Measurements from ENCODE around the gene RAD9B. TPM values are rescaled to one million over a fixed set of nuclear protein-coding genes. Genes with fewer than 3 reads are reported as not detected.
"Not testable (repeated sequence)": the region's sequence is repeated elsewhere in the genome, so short reads cannot be mapped to it uniquely, and the experiment has no call there.

RAD9B gene
- total RNA-seq, 1 experiment from 2014 or later: 0.40 TPM

DNA sequence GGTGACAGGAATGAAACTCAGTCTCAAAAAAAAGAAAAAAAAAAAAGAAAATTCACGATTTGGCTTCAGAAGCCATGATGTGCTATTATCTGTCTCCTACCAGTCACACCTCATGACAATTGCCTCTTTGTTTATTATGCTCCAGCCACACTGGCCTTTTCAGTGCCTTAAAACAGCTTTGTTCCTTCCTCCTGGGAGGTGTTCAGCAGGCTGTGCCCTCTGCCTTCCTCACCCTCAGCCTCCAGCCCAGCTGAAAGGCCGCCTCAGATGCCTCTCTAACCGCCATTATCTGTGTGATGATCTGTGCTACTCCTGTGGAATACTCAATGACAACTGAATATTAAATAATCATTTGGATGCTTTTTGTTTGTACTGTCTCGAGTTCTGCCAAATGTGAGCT lies 43.4 kb upstream of the RAD9B start:
- TF ChIP-seq, protein P1, sequence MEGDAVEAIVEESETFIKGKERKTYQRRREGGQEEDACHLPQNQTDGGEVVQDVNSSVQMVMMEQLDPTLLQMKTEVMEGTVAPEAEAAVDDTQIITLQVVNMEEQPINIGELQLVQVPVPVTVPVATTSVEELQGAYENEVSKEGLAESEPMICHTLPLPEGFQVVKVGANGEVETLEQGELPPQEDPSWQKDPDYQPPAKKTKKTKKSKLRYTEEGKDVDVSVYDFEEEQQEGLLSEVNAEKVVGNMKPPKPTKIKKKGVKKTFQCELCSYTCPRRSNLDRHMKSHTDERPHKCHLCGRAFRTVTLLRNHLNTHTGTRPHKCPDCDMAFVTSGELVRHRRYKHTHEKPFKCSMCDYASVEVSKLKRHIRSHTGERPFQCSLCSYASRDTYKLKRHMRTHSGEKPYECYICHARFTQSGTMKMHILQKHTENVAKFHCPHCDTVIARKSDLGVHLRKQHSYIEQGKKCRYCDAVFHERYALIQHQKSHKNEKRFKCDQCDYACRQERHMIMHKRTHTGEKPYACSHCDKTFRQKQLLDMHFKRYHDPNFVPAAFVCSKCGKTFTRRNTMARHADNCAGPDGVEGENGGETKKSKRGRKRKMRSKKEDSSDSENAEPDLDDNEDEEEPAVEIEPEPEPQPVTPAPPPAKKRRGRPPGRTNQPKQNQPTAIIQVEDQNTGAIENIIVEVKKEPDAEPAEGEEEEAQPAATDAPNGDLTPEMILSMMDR (conservative IDR thresholded peaks at IDR 0.05; ENCODE audit: low read depth, low read length): no peak
- TF ChIP-seq EZH2phosphoT487 (IDR thresholded peaks at IDR 0.05; ENCODE audit: borderline replicate concordance, low read length) (no peak), EZH2 (IDR thresholded peaks at IDR 0.05; ENCODE audit: low read length, unreplicated experiment) (no peak)
- no peaks in the 10 kb centered on the region for H3F3A ChIP-seq (ENCODE audit: low read length, unreplicated experiment)
- no peaks in the 10 kb centered on the region for H4K20me1 ChIP-seq (ENCODE audit: low read length)
- H3K27ac ChIP-seq (ENCODE audit: low read length): no peak overlapping the region
- H3K9me3 ChIP-seq (ENCODE audit: low read length): no peaks in the 10 kb centered on the region
- no TSS peak for BruUV-seq (replicated peaks)
- DNase-seq: no peak
- H3K4me3 ChIP-seq (ENCODE audit: low read length): no peak overlapping the region
- ChIA-PET POLR2A (ENCODE audit: unreplicated experiment) (interaction anchor here (0.6 kb wide), 1 partner anchor 10 kb away, joined by 4 read pairs; no protein-coding TSS in a partner anchor), CTCF (no interaction called here)
- H3K36me3 ChIP-seq (ENCODE audit: low read depth, low read length): peaks cover 17% of the 10 kb centered on the region; the same call in 1 of the 2 replicates
- intact Hi-C loops (cut with micrococcal nuclease): no loop called here
- no peak overlapping the region for H3K4me2 ChIP-seq (ENCODE audit: low read length)
- no peaks in the 10 kb centered on the region for H3K27me3 ChIP-seq (ENCODE audit: low read length)
- no peak overlapping the region for H3K9ac ChIP-seq (ENCODE audit: low read length)
- no peaks in the 10 kb centered on the region for H3K4me1 ChIP-seq (ENCODE audit: insufficient read depth, low read length)
- H3K79me2 ChIP-seq (ENCODE audit: low read length): peaks cover 5% of the 10 kb centered on the region; the same call in 1 of the 2 replicates
- H3K9me2 ChIP-seq (replicated peaks; ENCODE audit: low read length): no peaks in the 10 kb centered on the region
- H2AFZ ChIP-seq (ENCODE audit: low read length): no peak overlapping the region
- ATAC-seq: no peak

DNA sequence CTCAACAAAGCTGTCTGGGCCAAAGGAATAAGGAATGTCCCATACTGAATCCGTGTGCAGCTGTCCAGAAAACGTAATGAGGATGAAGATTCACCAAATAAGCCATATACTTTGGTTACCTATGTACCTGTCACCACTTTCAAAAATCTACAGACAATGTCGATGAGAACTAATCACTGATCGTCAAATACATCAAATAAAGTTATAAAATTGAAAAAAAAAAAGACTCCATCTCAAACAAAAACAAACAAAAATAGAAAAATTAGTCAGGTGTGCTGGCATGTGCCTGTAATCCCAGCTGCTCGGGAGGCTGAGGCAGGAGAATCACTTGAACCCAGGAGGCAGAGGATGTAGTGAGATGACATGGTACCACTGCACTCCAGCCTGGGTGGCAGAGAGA lies 40.9 kb upstream of the RAD9B start:
- Histone ChIP-seq H3K79me2 (ENCODE audit: low read length) (peaks cover 16% of the 10 kb centered on the region), H3K36me3 (ENCODE audit: low read depth, low read length) (peaks cover 14% of the 10 kb centered on the region; the same call in 1 of the 2 replicates)
- H3F3A ChIP-seq (ENCODE audit: low read length, unreplicated experiment); H3K9me3 ChIP-seq (ENCODE audit: low read length); H3K4me3 ChIP-seq (ENCODE audit: low read length); H3K9me2 ChIP-seq (replicated peaks; ENCODE audit: low read length); H2AFZ ChIP-seq (ENCODE audit: low read length); BruUV-seq (replicated peaks); POLR2A ChIA-PET (ENCODE audit: unreplicated experiment); H3K27ac ChIP-seq (ENCODE audit: low read length); DNase-seq; CTCF ChIA-PET; H3K4me2 ChIP-seq (ENCODE audit: low read length); H3K27me3 ChIP-seq (ENCODE audit: low read length); H3K9ac ChIP-seq (ENCODE audit: low read length); ATAC-seq; H4K20me1 ChIP-seq (ENCODE audit: low read length); H3K4me1 ChIP-seq (ENCODE audit: insufficient read depth, low read length): not testable (repeated sequence)
- intact Hi-C loops (cut with micrococcal nuclease): loop anchor here (10.0 kb wide), 1 partner anchor 234 kb away; no protein-coding TSS in a partner anchor

DNA sequence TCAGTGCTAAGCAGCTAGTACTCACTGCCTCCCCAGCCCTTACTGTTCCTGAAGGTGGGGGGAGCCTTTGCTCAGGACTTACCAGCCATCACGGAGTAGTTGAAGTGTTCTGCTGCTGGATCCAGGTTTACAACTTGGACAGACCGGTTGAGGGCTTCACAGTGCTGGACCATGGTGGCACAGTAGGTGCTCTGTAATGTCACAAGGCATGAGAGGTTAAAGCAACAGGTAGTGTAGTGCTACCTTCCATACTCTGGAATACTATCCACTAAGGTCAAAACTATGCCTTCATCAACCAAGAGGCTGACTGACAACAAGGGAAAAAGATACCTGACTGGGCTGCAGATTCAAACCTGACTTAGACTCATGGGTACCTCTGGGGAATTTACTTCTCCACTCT lies 37.1 kb upstream of the RAD9B start:
- Histone ChIP-seq H3K4me3 (ENCODE audit: low read length) (no peak overlapping the region), H3K9ac (ENCODE audit: low read length) (no peak overlapping the region), H3K79me2 (ENCODE audit: low read length) (peaks cover 42% of the 10 kb centered on the region), H3K36me3 (ENCODE audit: low read depth, low read length) (peaks cover 4% of the 10 kb centered on the region; the same call in 1 of the 2 replicates), H3K9me3 (ENCODE audit: low read length) (no peaks in the 10 kb centered on the region), H3K27me3 (ENCODE audit: low read length) (no peaks in the 10 kb centered on the region), H3K9me2 (replicated peaks; ENCODE audit: low read length) (no peaks in the 10 kb centered on the region), H3K27ac (ENCODE audit: low read length) (no peak overlapping the region), H2AFZ (ENCODE audit: low read length) (no peak overlapping the region), H4K20me1 (ENCODE audit: low read length) (no peaks in the 10 kb centered on the region), H3K4me1 (ENCODE audit: insufficient read depth, low read length) (peaks cover 14% of the 10 kb centered on the region), H3F3A (ENCODE audit: low read length, unreplicated experiment) (no peaks in the 10 kb centered on the region), H3K4me2 (ENCODE audit: low read length) (no peak overlapping the region)
- CTCF ChIA-PET: no interaction called here
- DNase-seq (no peak), ATAC-seq (no peak)
- no TSS peak for BruUV-seq (replicated peaks)
- POLR2A ChIA-PET (ENCODE audit: unreplicated experiment): no interaction called here
- TF ChIP-seq EZH2 (IDR thresholded peaks at IDR 0.05; ENCODE audit: low read length, unreplicated experiment) (no peak), EZH2phosphoT487 (IDR thresholded peaks at IDR 0.05; ENCODE audit: borderline replicate concordance, low read length) (no peak)
- TF ChIP-seq, protein P1 (conservative IDR thresholded peaks at IDR 0.05; ENCODE audit: low read depth, low read length): no peak
- intact Hi-C loops (cut with micrococcal nuclease): loop anchor here (10.0 kb wide), 1 partner anchor 230 kb away; no protein-coding TSS in a partner anchor

DNA sequence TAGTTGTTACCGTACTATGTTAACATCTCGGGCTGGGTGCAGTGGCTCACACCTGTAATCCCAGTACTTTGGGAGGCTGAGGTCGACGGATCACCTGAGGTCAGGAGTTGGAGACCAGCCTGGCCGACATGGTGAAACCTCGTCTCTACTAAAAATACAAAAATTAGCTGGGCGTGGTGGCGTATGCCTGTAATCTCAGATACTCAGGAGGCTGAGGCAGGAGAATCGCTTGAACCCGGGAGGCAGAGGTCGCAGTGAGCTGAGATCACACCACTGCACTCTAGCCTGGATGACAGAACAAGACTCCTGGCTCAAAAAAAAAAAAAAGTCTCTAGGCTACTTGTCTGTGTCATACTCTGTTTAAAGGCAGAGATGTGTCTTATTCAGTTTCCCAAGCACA lies 36.4 kb upstream of the RAD9B start:
- H3K4me2 ChIP-seq (ENCODE audit: low read length); H3K9me2 ChIP-seq (replicated peaks; ENCODE audit: low read length); H3K27me3 ChIP-seq (ENCODE audit: low read length); H3K9ac ChIP-seq (ENCODE audit: low read length); DNase-seq; H3K36me3 ChIP-seq (ENCODE audit: low read depth, low read length); H3K9me3 ChIP-seq (ENCODE audit: low read length); POLR2A ChIA-PET (ENCODE audit: unreplicated experiment); H4K20me1 ChIP-seq (ENCODE audit: low read length); H3K4me3 ChIP-seq (ENCODE audit: low read length); H3F3A ChIP-seq (ENCODE audit: low read length, unreplicated experiment); BruUV-seq (replicated peaks); H3K27ac ChIP-seq (ENCODE audit: low read length); ATAC-seq; H2AFZ ChIP-seq (ENCODE audit: low read length); CTCF ChIA-PET: not testable (repeated sequence)
- intact Hi-C loops (cut with micrococcal nuclease): loop anchor here (10.0 kb wide), 1 partner anchor 229 kb away; no protein-coding TSS in a partner anchor
- peaks cover 14% of the 10 kb centered on the region for H3K4me1 ChIP-seq (ENCODE audit: insufficient read depth, low read length)
- H3K79me2 ChIP-seq (ENCODE audit: low read length): peaks cover 49% of the 10 kb centered on the region
